Skin of body (tissue), 2 donors: ENCODE results near the gene IFTAP. TPM values are rescaled to one million over a fixed set of nuclear protein-coding genes. Genes with fewer than 3 reads are reported as not detected.
"Not testable (repeated sequence)": the region's sequence is repeated elsewhere in the genome, so short reads cannot be mapped to it uniquely, and the experiment has no call there.

ENCODE experiments used
- DNase-seq: peaks from one replicate; lab custom pipeline; 2025; lab: John Stamatoyannopoulos, UW
- total RNA-seq: library from RNA; depleted of rRNA; stranded (reverse); fragments of >200 nt; gene quantifications from one replicate; pipeline ENCODE4 v1.2.3, GENCODE V29; 2014

The IFTAP gene
- total RNA-seq, 1 donor from 2014 or later: 28.7 TPM

GRCh38 chr11:36635066-36635862 lies 41.0 kb downstream of the IFTAP start:
- DNase-seq: no peak

GRCh38 chr11:36638556-36638955 lies 44.3 kb downstream of the IFTAP start:
- no peak for DNase-seq

- no peak for DNase-seq
Observed at GRCh38 chr11:36657610-36658267, 63.4 kb downstream of the IFTAP start.

GRCh38 chr11:36661359-36661758 lies 67.1 kb downstream of the IFTAP start:
- DNase-seq: not testable (repeated sequence)

GRCh38 chr11:36672815-36673450 lies 78.6 kb downstream of the IFTAP start:
- DNase-seq: no peak

GRCh38 chr11:36679547-36679946 lies 85.2 kb downstream of the IFTAP start:
- DNase-seq: not testable (repeated sequence)

- DNase-seq: no peak
Observed at GRCh38 chr11:36683818-36684217, 89.5 kb downstream of the IFTAP start.

- DNase-seq: no peak
Observed at GRCh38 chr11:36684840-36685801, 90.8 kb downstream of the IFTAP start.

GRCh38 chr11:36688132-36688531 lies 93.8 kb downstream of the IFTAP start:
- DNase-seq: no peak

- DNase-seq: no peak
Observed at GRCh38 chr11:36688571-36689291, 94.4 kb downstream of the IFTAP start.

- no peak for DNase-seq
Observed at GRCh38 chr11:36689442-36689841, 95.1 kb downstream of the IFTAP start.

- DNase-seq: no peak
Observed at GRCh38 chr11:36692704-36693103, 98.4 kb downstream of the IFTAP start.

GRCh38 chr11:36693139-36693843 lies 99.0 kb downstream of the IFTAP start:
- no peak for DNase-seq

- DNase-seq: no peak
Observed at GRCh38 chr11:36695111-36695510, 100.8 kb downstream of the IFTAP start.

GRCh38 chr11:36695571-36695970 lies 101.3 kb downstream of the IFTAP start:
- DNase-seq: no peak

GRCh38 chr11:36696550-36696949 lies 102.2 kb downstream of the IFTAP start:
- no peak for DNase-seq

GRCh38 chr11:36699271-36699670 lies 105.0 kb downstream of the IFTAP start:
- no peak for DNase-seq

GRCh38 chr11:36700246-36700645 lies 105.9 kb downstream of the IFTAP start:
- DNase-seq: no peak

- peak; percentile 43 for DNase-seq
Observed at GRCh38 chr11:36702330-36703054, 108.2 kb downstream of the IFTAP start.
